ENCODE results near the gene TBC1D9.

The TBC1D9 gene

DNA sequence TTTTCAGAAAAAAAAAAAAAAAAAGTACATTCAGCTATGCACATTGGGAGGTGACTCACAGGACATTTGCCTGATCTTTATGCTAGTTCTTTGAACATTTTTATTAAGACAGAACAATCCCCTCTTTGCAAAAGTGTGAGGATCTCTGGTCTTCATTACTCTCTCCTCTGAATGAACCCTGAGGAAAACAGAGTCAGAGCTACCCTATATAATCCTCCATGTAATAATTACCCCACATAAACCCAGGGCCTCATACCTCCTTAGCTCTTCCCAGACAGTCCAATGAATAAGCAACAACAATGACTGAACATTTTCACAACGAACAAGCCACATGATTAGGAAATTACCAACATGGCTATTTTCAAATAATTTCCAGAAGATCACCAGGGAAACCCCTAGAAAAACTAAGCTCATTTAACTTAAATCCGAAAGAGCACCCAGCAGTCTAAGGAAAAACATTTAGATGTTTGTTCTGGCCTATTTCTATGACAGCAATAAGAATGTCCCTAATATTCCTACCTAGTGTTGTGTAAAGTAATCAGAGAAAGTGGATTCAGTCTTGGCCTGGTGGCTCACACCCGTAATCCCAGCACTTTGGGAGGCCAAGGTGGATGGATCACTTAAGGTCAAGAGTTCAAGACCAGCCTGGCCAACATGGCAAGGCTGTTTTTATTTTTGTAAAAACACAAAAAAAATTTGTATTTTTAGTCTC, 37.8 kb downstream of the TBC1D9 start:
- H2AFZ ChIP-seq (ENCODE audit: low read length), result no peak overlapping the region

DNA sequence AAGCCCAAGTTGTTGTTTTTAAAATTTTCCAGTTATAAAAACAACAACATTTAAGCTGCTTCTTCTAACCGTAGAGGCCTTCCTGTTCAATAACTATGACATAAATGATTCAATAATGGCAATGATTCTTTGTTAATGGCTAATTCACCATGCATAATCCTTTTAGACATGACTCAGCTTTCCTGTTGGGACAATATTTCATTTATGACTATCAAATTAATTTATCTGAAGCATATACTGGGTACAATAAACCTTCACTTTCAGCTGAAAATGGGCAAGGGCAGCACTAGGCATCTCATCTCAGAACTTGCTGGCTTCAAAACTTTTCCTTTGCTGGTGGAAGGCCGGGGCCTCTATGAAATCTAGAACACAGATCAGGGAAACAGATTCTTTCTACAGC, 38.9 kb downstream of the TBC1D9 start:
- Histone ChIP-seq H3K9ac (ENCODE audit: low read length) (no peak overlapping the region), H3K27ac (ENCODE audit: low read depth, low read length, poor library complexity, severe bottlenecking) (no peak overlapping the region), H2AFZ (ENCODE audit: low read length) (no peak overlapping the region), H3K36me3 (ENCODE audit: insufficient read depth, low read length) (no peaks in the 10 kb centered on the region), H3K9me3 (ENCODE audit: low read length) (no peaks in the 10 kb centered on the region), H3K4me2 (ENCODE audit: low read length) (no peak overlapping the region), H3K79me2 (ENCODE audit: insufficient read depth, low read length) (no peaks in the 10 kb centered on the region), H3K4me3 (ENCODE audit: low read depth, low read length, poor library complexity, severe bottlenecking) (no peak overlapping the region), H3K4me1 (ENCODE audit: insufficient read depth, low read length, severe bottlenecking) (peaks cover 48% of the 10 kb centered on the region), H3F3A (ENCODE audit: insufficient read depth, low read length) (no peaks in the 10 kb centered on the region), H3K9me2 (ENCODE audit: low read depth, low read length) (no peaks in the 10 kb centered on the region), H4K20me1 (ENCODE audit: insufficient read depth, low read length) (no peaks in the 10 kb centered on the region), H3K27me3 (ENCODE audit: insufficient read depth, low read length) (no peaks in the 10 kb centered on the region)
- TF ChIP-seq, protein P1, sequence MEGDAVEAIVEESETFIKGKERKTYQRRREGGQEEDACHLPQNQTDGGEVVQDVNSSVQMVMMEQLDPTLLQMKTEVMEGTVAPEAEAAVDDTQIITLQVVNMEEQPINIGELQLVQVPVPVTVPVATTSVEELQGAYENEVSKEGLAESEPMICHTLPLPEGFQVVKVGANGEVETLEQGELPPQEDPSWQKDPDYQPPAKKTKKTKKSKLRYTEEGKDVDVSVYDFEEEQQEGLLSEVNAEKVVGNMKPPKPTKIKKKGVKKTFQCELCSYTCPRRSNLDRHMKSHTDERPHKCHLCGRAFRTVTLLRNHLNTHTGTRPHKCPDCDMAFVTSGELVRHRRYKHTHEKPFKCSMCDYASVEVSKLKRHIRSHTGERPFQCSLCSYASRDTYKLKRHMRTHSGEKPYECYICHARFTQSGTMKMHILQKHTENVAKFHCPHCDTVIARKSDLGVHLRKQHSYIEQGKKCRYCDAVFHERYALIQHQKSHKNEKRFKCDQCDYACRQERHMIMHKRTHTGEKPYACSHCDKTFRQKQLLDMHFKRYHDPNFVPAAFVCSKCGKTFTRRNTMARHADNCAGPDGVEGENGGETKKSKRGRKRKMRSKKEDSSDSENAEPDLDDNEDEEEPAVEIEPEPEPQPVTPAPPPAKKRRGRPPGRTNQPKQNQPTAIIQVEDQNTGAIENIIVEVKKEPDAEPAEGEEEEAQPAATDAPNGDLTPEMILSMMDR (IDR thresholded peaks at IDR 0.05; ENCODE audit: low read length), result no peak
- TF ChIP-seq EZH2 (IDR thresholded peaks at IDR 0.05; ENCODE audit: borderline replicate concordance, low read length), result no peak

More for the DNA sequence above, 37.8 kb downstream of the TBC1D9 start:
- H3K4me2 ChIP-seq (ENCODE audit: low read length), result no peak overlapping the region
- no peaks in the 10 kb centered on the region for H4K20me1 ChIP-seq (ENCODE audit: insufficient read depth, low read length)
- no peaks in the 10 kb centered on the region for H3K79me2 ChIP-seq (ENCODE audit: insufficient read depth, low read length)
- no peaks in the 10 kb centered on the region for H3K9me2 ChIP-seq (ENCODE audit: low read depth, low read length)
- TF ChIP-seq, protein P1 (IDR thresholded peaks at IDR 0.05; ENCODE audit: low read length), result no peak
- no peak for TF ChIP-seq EZH2 (IDR thresholded peaks at IDR 0.05; ENCODE audit: borderline replicate concordance, low read length)
- no peak overlapping the region for H3K4me3 ChIP-seq (ENCODE audit: low read depth, low read length, poor library complexity, severe bottlenecking)
- H3K27ac ChIP-seq (ENCODE audit: low read depth, low read length, poor library complexity, severe bottlenecking), result no peak overlapping the region
- H3F3A ChIP-seq (ENCODE audit: insufficient read depth, low read length), result no peaks in the 10 kb centered on the region
- peaks cover 48% of the 10 kb centered on the region for H3K4me1 ChIP-seq (ENCODE audit: insufficient read depth, low read length, severe bottlenecking)
- no peaks in the 10 kb centered on the region for H3K9me3 ChIP-seq (ENCODE audit: low read length)
- no peaks in the 10 kb centered on the region for H3K36me3 ChIP-seq (ENCODE audit: insufficient read depth, low read length)
- no peaks in the 10 kb centered on the region for H3K27me3 ChIP-seq (ENCODE audit: insufficient read depth, low read length)
- no peak overlapping the region for H3K9ac ChIP-seq (ENCODE audit: low read length)

DNA sequence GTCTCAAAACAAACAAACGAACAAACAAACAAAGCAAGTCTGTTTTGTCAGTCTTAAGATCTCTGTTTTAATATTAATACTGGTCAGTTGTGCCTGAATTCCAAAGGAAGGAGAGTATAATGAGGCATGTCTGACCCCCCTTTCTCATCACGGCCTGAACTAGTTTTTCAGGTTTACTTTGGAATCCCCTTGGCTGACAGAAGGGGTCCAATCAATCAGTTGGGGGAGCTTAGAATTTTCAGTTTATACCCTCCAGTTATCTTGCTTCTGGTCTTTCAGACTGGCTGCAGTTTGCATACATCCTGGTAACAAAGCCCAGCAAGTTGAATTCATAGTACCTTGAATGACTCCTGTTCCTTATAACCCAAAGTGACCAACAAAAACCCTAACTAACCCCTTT, 41.1 kb downstream of the TBC1D9 start:
- Histone ChIP-seq H3K4me1 (ENCODE audit: insufficient read depth, low read length, severe bottlenecking) (peaks cover 36% of the 10 kb centered on the region), H3K9me2 (ENCODE audit: low read depth, low read length) (no peaks in the 10 kb centered on the region), H3K27me3 (ENCODE audit: insufficient read depth, low read length) (no peaks in the 10 kb centered on the region), H3K9me3 (ENCODE audit: low read length) (no peaks in the 10 kb centered on the region), H3F3A (ENCODE audit: insufficient read depth, low read length) (no peaks in the 10 kb centered on the region), H3K79me2 (ENCODE audit: insufficient read depth, low read length) (no peaks in the 10 kb centered on the region), H3K36me3 (ENCODE audit: insufficient read depth, low read length) (no peaks in the 10 kb centered on the region), H3K4me2 (ENCODE audit: low read length) (no peak overlapping the region), H3K4me3 (ENCODE audit: low read depth, low read length, poor library complexity, severe bottlenecking) (no peak overlapping the region), H3K9ac (ENCODE audit: low read length) (no peak overlapping the region), H2AFZ (ENCODE audit: low read length) (no peak overlapping the region), H3K27ac (ENCODE audit: low read depth, low read length, poor library complexity, severe bottlenecking) (no peak overlapping the region), H4K20me1 (ENCODE audit: insufficient read depth, low read length) (no peaks in the 10 kb centered on the region)
- TF ChIP-seq, protein P1 (IDR thresholded peaks at IDR 0.05; ENCODE audit: low read length), result no peak
- TF ChIP-seq EZH2 (IDR thresholded peaks at IDR 0.05; ENCODE audit: borderline replicate concordance, low read length), result no peak
